GM23338 (cell line): ENCODE data around the gene SIL1. TPM values are rescaled to one million over a fixed set of nuclear protein-coding genes. Genes with fewer than 3 reads are reported as not detected.

ENCODE experiments used
- ATAC-seq: fragments of 200-7000 bp; cut with Tn5 transposase; 3 replicates; pipeline ENCODE4 v1.9.1; 2020
- DNase-seq: peaks from one replicate; pipeline ENCODE4 v3.0.0-alpha.2; 2015; ENCODE audit warnings: low spot score
- H2AFZ ChIP-seq: fragments of 200-600 bp; sonication (generic); 2 replicates; pipeline ENCODE4 v1.8.0; 2016; ENCODE audit warnings: antibody characterized with exemption, mild to moderate bottlenecking, moderate library complexity
- H3F3A ChIP-seq: fragments of 200-600 bp; sonication (generic); replicated peaks from 2 replicates; pipeline ENCODE4 v1.8.0; 2017; ENCODE audit warnings: antibody characterized with exemption, mixed run types, low read depth
- H3K27ac ChIP-seq: fragments of 200-600 bp; sonication (generic); 2 replicates; pipeline ENCODE4 v1.6.1; 2016; ENCODE audit warnings: low read depth
- H3K27me3 ChIP-seq: fragments of 200-600 bp; sonication (generic); 2 replicates; pipeline ENCODE4 v1.8.0; 2016; ENCODE audit warnings: mild to moderate bottlenecking, mixed run types, moderate library complexity; ENCODE audit not compliant: insufficient read depth
- H3K36me3 ChIP-seq: fragments of 200-600 bp; sonication (generic); 2 replicates; pipeline ENCODE4 v1.8.0; 2016; ENCODE audit warnings: mild to moderate bottlenecking; ENCODE audit not compliant: insufficient read depth
- H3K4me1 ChIP-seq: fragments of 200-600 bp; sonication (generic); 2 replicates; pipeline ENCODE4 v1.8.0; 2016; ENCODE audit warnings: mild to moderate bottlenecking, moderate library complexity; ENCODE audit not compliant: insufficient read depth
- H3K4me2 ChIP-seq: fragments of 200-600 bp; sonication (generic); 2 replicates; pipeline ENCODE4 v1.7.1; 2017; ENCODE audit warnings: mixed run types
- H3K4me3 ChIP-seq: fragments of 200-600 bp; sonication (generic); 2 replicates; pipeline ENCODE4 v1.6.1; 2016; ENCODE audit warnings: mixed run types
- H3K79me2 ChIP-seq: fragments of 200-600 bp; sonication (generic); replicated peaks from 2 replicates; pipeline ENCODE4 v1.8.0; 2017; ENCODE audit warnings: mild to moderate bottlenecking; ENCODE audit not compliant: insufficient read depth
- H3K9me2 ChIP-seq: fragments of 200-600 bp; sonication (generic); 2 replicates; pipeline ENCODE4 v1.8.0; 2017; ENCODE audit not compliant: insufficient read depth
- H4K20me1 ChIP-seq: fragments of 200-600 bp; sonication (generic); replicated peaks from 2 replicates; pipeline ENCODE4 v1.8.0; 2017; ENCODE audit warnings: mild to moderate bottlenecking; ENCODE audit not compliant: insufficient read depth
- H3K27ac Mint-ChIP-seq: 2 replicates; pipeline ENCODE4 v1.8.0; 2020; ENCODE audit warnings: inconsistent platforms, mild to moderate bottlenecking, moderate library complexity, mixed read lengths
- H3K27me3 Mint-ChIP-seq: 3 replicates; pipeline ENCODE4 v1.8.0; 2022; ENCODE audit warnings: low read depth, mild to moderate bottlenecking, moderate library complexity, mixed read lengths, inconsistent platforms; ENCODE audit not compliant: insufficient read depth, poor library complexity
- H3K36me3 Mint-ChIP-seq: 3 replicates; pipeline ENCODE4 v1.8.0; 2021; ENCODE audit warnings: low read depth, mild to moderate bottlenecking, inconsistent platforms, moderate library complexity, mixed read lengths
- H3K4me1 Mint-ChIP-seq: 3 replicates; pipeline ENCODE4 v1.8.0; 2020; ENCODE audit warnings: mild to moderate bottlenecking, inconsistent platforms, mixed read lengths
- H3K4me3 Mint-ChIP-seq: 3 replicates; pipeline ENCODE4 v1.8.0; 2021; ENCODE audit warnings: moderate library complexity, mild to moderate bottlenecking, inconsistent platforms, mixed read lengths
- H3K9me3 Mint-ChIP-seq: 3 replicates; pipeline ENCODE4 v1.8.0; 2020; ENCODE audit warnings: moderate library complexity, mild to moderate bottlenecking, inconsistent platforms, mixed read lengths
- JUNB ChIP-seq: IDR thresholded peaks from one replicate; pipeline ENCODE4 v1.6.1; 2016; ENCODE audit warnings: antibody characterized with exemption; ENCODE audit not compliant: unreplicated experiment
- POLR2AphosphoS5 ChIP-seq: IDR thresholded peaks from 2 replicates; pipeline ENCODE4 v1.6.1; 2016; ENCODE audit warnings: antibody characterized with exemption, low read depth
- STAT1 ChIP-seq: IDR thresholded peaks from one replicate; pipeline ENCODE4 v1.6.1; 2016; ENCODE audit warnings: antibody characterized with exemption; ENCODE audit not compliant: unreplicated experiment
- ZNF114 ChIP-seq: fragments of 250-450 bp; sonication (Bioruptor Pico); IDR thresholded peaks from 2 replicates; pipeline ENCODE4 v1.5.0; 2020; ENCODE audit warnings: mild to moderate bottlenecking, moderate library complexity
- ZNF331 ChIP-seq: fragments of 250-450 bp; sonication (Bioruptor Pico); IDR thresholded peaks from 2 replicates; pipeline ENCODE4 v1.5.0; 2020; ENCODE audit warnings: low read depth, mild to moderate bottlenecking, moderate library complexity
- ZNF462 ChIP-seq: fragments of 250-450 bp; sonication (Bioruptor Pico); IDR thresholded peaks from 2 replicates; pipeline ENCODE4 v1.5.0; 2020; ENCODE audit warnings: mild to moderate bottlenecking, moderate library complexity
- polyA plus RNA-seq: library from polyadenylated mRNA; unstranded; fragments of >200 nt; fragmentation: Nextera tagmentation; extraction: Ambion mirVana; gene quantifications from 2 replicates; pipeline ENCODE4 v1.2.1, GENCODE V29; 2016
- total RNA-seq: library from RNA; depleted of rRNA; stranded (reverse); fragments of >200 nt; shearing (Covaris generic); gene quantifications from 2 replicates; pipeline ENCODE4 v1.2.3, GENCODE V29; 2014
- TF ChIP-seq, protein P1 (sequence below), 2 experiments: fragments of 200-600 bp in 1 of 2; sonication (generic) in 1 of 2; conservative IDR thresholded peaks; 2 replicates each; pipeline versions ENCODE4 v1.5.1 to v1.6.1; 2016 to 2017; ENCODE audit warnings: antibody characterized with exemption in 2 of 2, low read depth in 2 of 2, mild to moderate bottlenecking in 2 of 2, moderate library complexity in 1 of 2

Gene SIL1
- total and polyA plus RNA-seq, 2 experiments from 2014 or later, result 5.5 to 5.9 TPM

DNA sequence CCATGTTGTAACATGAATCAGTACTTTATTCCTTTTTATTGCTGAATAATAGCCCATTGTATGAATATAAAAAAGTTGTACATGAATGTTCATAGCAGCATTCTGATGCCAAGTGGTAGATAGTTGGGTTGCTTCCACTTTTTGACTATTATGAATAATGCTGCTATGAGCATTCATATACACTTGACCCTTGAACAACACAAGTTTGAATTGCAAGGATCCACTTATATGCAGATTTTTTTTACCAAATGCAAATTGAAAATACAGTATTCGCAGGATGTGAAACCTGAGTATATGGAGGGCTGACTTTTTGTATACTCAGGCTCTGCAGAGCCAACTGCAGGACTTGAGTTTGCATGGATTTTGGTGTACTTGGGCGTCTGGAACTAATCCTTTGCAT is 14.7 kb upstream of the SIL1 start:
- Histone ChIP-seq H3K27ac (no peak overlapping the region), H3K4me2 (no peak overlapping the region), H4K20me1 (no peaks in the 10 kb centered on the region), H3F3A (no peaks in the 10 kb centered on the region), H3K79me2 (no peaks in the 10 kb centered on the region), H3K36me3 (no peaks in the 10 kb centered on the region; the same call in 1 of the 2 replicates), H3K27me3 (no peaks in the 10 kb centered on the region), H3K4me1 (peaks cover 10% of the 10 kb centered on the region), H2AFZ (no peak overlapping the region), H3K4me3 (no peak overlapping the region), H3K9me2 (no peaks in the 10 kb centered on the region; the same call in 1 of the 2 replicates)
- no peaks in the 10 kb centered on the region for H3K27me3 Mint-ChIP-seq
- ATAC-seq (no peak), DNase-seq (no peak)
- peaks cover 14% of the 10 kb centered on the region; the same call in 2 of the 3 replicates for H3K9me3 Mint-ChIP-seq
- no peak overlapping the region for H3K4me3 Mint-ChIP-seq
- H3K36me3 Mint-ChIP-seq, result peaks cover 11% of the 10 kb centered on the region; the same call in 2 of the 3 replicates
- TF ChIP-seq POLR2AphosphoS5 (no peak), ZNF331 (CRISPR knock-in tag) (no peak), STAT1 (no peak), ZNF462 (no peak), JUNB (no peak), ZNF114 (CRISPR knock-in tag) (no peak)
- TF ChIP-seq, protein P1, sequence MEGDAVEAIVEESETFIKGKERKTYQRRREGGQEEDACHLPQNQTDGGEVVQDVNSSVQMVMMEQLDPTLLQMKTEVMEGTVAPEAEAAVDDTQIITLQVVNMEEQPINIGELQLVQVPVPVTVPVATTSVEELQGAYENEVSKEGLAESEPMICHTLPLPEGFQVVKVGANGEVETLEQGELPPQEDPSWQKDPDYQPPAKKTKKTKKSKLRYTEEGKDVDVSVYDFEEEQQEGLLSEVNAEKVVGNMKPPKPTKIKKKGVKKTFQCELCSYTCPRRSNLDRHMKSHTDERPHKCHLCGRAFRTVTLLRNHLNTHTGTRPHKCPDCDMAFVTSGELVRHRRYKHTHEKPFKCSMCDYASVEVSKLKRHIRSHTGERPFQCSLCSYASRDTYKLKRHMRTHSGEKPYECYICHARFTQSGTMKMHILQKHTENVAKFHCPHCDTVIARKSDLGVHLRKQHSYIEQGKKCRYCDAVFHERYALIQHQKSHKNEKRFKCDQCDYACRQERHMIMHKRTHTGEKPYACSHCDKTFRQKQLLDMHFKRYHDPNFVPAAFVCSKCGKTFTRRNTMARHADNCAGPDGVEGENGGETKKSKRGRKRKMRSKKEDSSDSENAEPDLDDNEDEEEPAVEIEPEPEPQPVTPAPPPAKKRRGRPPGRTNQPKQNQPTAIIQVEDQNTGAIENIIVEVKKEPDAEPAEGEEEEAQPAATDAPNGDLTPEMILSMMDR (conservative IDR thresholded peaks at IDR 0.05; ENCODE audit: low read depth in 2 of 2), result no peak
- peaks cover 20% of the 10 kb centered on the region for H3K4me1 Mint-ChIP-seq
- H3K27ac Mint-ChIP-seq, result no peak overlapping the region
